Measurements from ENCODE around the gene PCNT. TPM values are rescaled to one million over a fixed set of nuclear protein-coding genes. Genes with fewer than 3 reads are reported as not detected.
A peak's percentile ranks its signal among the peaks of the same experiment; 100 is the strongest.

Gene PCNT
- total and polyA plus RNA-seq, 2 of the 8 experiments (the other 6 are each of a cell fraction or from before 2014, with no cell fraction given) = 9.9 to 45.1 TPM

GRCh38 chr21:46411691-46412090 is 87.7 kb downstream of the PCNT start:
- FAIRE-seq (no peak), DNase-seq (ENCODE audit: low read depth in 1 of 2, low spot score in 2 of 2) (no peak)
- H3K9ac ChIP-seq (replicated peaks in 1 of 4; ENCODE audit: extremely low read depth in 1 of 4, low read depth in 3 of 4, low read length in 3 of 4) = no peak overlapping the region
- H3K4ac ChIP-seq (replicated peaks; ENCODE audit: insufficient read length, low read depth, low read length) = no peak overlapping the region
- no peak overlapping the region for H3K4me3 ChIP-seq (ENCODE audit: extremely low read depth in 1 of 4, insufficient read depth in 2 of 4, low read depth in 3 of 4, low read length in 4 of 4)
- no peak overlapping the region for H3K18ac ChIP-seq (ENCODE audit: extremely low read depth, low read length)
- H4K5ac ChIP-seq (ENCODE audit: insufficient read length, low read depth, low read length) = no peak overlapping the region
- no peak overlapping the region for H4K91ac ChIP-seq (replicated peaks; ENCODE audit: insufficient read length, low read length)
- no peak overlapping the region for H2AFZ ChIP-seq (ENCODE audit: low read length)
- H4K20me1 ChIP-seq (replicated peaks in 1 of 2; ENCODE audit: control insufficient read depth in 1 of 2, insufficient read depth in 2 of 2, low read length in 2 of 2) = no peaks in the 10 kb centered on the region
- H3K4me2 ChIP-seq (ENCODE audit: insufficient read depth in 1 of 2, low read depth in 2 of 2, low read length in 2 of 2) = no peak overlapping the region
- no peaks in the 10 kb centered on the region for H3K79me2 ChIP-seq (ENCODE audit: control insufficient read depth in 1 of 2, insufficient read depth in 2 of 2, low read length in 2 of 2)
- no peak overlapping the region for H3K23ac ChIP-seq (ENCODE audit: insufficient read length)
- TF ChIP-seq KDM1A (IDR thresholded peaks at IDR 0.05; ENCODE audit: borderline replicate concordance, low read length) = no peak
- no peak for TF ChIP-seq TBP (IDR thresholded peaks at IDR 0.05; ENCODE audit: low read depth, low read length)
- no peak for TF ChIP-seq GABPA (IDR thresholded peaks at IDR 0.05; ENCODE audit: borderline replicate concordance, insufficient read depth, low read length)
- no peak for TF ChIP-seq SUZ12 (IDR thresholded peaks at IDR 0.05; ENCODE audit: low read length)
- TF ChIP-seq, protein P1, sequence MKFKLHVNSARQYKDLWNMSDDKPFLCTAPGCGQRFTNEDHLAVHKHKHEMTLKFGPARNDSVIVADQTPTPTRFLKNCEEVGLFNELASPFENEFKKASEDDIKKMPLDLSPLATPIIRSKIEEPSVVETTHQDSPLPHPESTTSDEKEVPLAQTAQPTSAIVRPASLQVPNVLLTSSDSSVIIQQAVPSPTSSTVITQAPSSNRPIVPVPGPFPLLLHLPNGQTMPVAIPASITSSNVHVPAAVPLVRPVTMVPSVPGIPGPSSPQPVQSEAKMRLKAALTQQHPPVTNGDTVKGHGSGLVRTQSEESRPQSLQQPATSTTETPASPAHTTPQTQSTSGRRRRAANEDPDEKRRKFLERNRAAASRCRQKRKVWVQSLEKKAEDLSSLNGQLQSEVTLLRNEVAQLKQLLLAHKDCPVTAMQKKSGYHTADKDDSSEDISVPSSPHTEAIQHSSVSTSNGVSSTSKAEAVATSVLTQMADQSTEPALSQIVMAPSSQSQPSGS (IDR thresholded peaks at IDR 0.05; ENCODE audit: low read length) = no peak
- no peak for TF ChIP-seq KDM5A (IDR thresholded peaks at IDR 0.05; ENCODE audit: low read length)
- no peak for TF ChIP-seq ATF3 (IDR thresholded peaks at IDR 0.05; ENCODE audit: insufficient read depth, low read depth, low read length)
- TF ChIP-seq GTF2F1 (IDR thresholded peaks at IDR 0.05; ENCODE audit: borderline replicate concordance, low read depth, low read length) = no peak
- no peak for TF ChIP-seq TEAD4 (IDR thresholded peaks at IDR 0.05; ENCODE audit: low read depth, low read length)
- no peak for TF ChIP-seq RNF2 (IDR thresholded peaks at IDR 0.05; ENCODE audit: borderline replicate concordance, low read depth, low read length, missing control alignments, poor library complexity, severe bottlenecking)
- TF ChIP-seq SP4 (IDR thresholded peaks at IDR 0.05; ENCODE audit: low read length) = no peak
- POLR2A ChIA-PET (ENCODE audit: partially characterized antibody) = interaction anchor here (0.7 to 2.5 kb wide), 5 partner anchors 10 to 114 kb away, joined by 3 to 7 read pairs (median 4); no protein-coding TSS in a partner anchor
- H2AK5ac ChIP-seq (ENCODE audit: low read depth, low read length) = no peak overlapping the region
- no peaks in the 10 kb centered on the region for H3K9me3 ChIP-seq (ENCODE audit: insufficient read depth in 2 of 2, low read depth in 1 of 2, low read length in 1 of 2)
- WGBS, 2 experiments (ENCODE audit: extremely low coverage in 1 of 2, insufficient coverage in 1 of 2, insufficient read length in 1 of 2, insufficient replicate concordance in 2 of 2, low coverage in 1 of 2, low lambda C conversion rate in 2 of 2, missing lambda C conversion rate in 1 of 2) = 94% methylated on average over 25 of the region's 31 CpGs; no CpG with 5 or more reads in 1 of the 2 experiments
- H3K4me1 ChIP-seq (replicated peaks in 1 of 4; ENCODE audit: control insufficient read depth in 3 of 4, insufficient read depth in 4 of 4, low read length in 3 of 4) = peaks cover 3 to 10% (median 6%) of the 10 kb centered on the region in 4 experiments
- H3K23me2 ChIP-seq (ENCODE audit: low read depth, low read length) = no peaks in the 10 kb centered on the region
- H2BK5ac ChIP-seq (ENCODE audit: low read depth, low read length) = peak overlapping the region; percentile 71; the same call in 1 of the 2 replicates
- no peak overlapping the region for H3K14ac ChIP-seq (ENCODE audit: insufficient read length)
- no peak overlapping the region for H2BK12ac ChIP-seq (ENCODE audit: low read depth, low read length)
- CTCF ChIA-PET (ENCODE audit: partially characterized antibody) = interaction anchor here (0.6 to 1.6 kb wide), 7 partner anchors 9 to 97 kb away, joined by 3 to 6 read pairs (median 3); a partner anchor contains a TSS
- no peak overlapping the region for H2BK15ac ChIP-seq (ENCODE audit: low read length)
- H2BK120ac ChIP-seq (replicated peaks; ENCODE audit: low read depth, low read length) = no peak overlapping the region
- peaks cover 0 to 17% (median 6%) of the 10 kb centered on the region in 4 experiments; a peak in 6 of 8 replicates for H3K36me3 ChIP-seq (ENCODE audit: control insufficient read depth in 2 of 4, insufficient read depth in 4 of 4, low read length in 3 of 4)
- no peaks in the 10 kb centered on the region; the same call in 1 of the 2 replicates for H3K79me1 ChIP-seq (ENCODE audit: low read depth, low read length)
- H3K27me3 ChIP-seq (replicated peaks in 1 of 4; ENCODE audit: control insufficient read depth in 3 of 4, extremely low read depth in 1 of 4, insufficient read depth in 3 of 4, low read length in 3 of 4) = no peaks in the 10 kb centered on the region
- H2BK20ac ChIP-seq (ENCODE audit: low read length) = no peak overlapping the region
- peak overlapping the region; percentile 44; the same call in 1 of the 2 replicates for H3K27ac ChIP-seq (ENCODE audit: low read depth, low read length)
- no peak overlapping the region for H3K56ac ChIP-seq (replicated peaks; ENCODE audit: insufficient read length, low read depth, low read length)
- H4K8ac ChIP-seq (ENCODE audit: extremely low read depth, insufficient read depth, low read length) = peak overlapping the region; percentile 15; the same call in 1 of the 2 replicates
